Right lobe of liver (tissue), 4 donors: ENCODE measurements around the gene KRTAP19-5.

ENCODE experiments used
- POLR2A ChIP-seq: fragments of 450-650 bp; IDR thresholded peaks from one replicate; pipeline ENCODE4 v1.6.1; 2017; ENCODE audit warnings: antibody characterized with exemption, mild to moderate bottlenecking
- TF ChIP-seq, protein P1 (sequence below), 4 donors: fragments of 200-600 bp in 3 of 4; fragments of 450-650 bp in 1 of 4; IDR thresholded peaks; one replicate each; pipeline versions ENCODE4 v1.5.1 to v1.8.0; 2016 to 2022; ENCODE audit warnings: antibody characterized with exemption in 4 of 4, mild to moderate bottlenecking in 2 of 4
- donor health status: DM: no; HTN: no; CAD: no.
- donor health status: DM: no; HTN: no; CAD: no.
- donor health status: DM: no; HTN: yes; CAD: no.

DNA sequence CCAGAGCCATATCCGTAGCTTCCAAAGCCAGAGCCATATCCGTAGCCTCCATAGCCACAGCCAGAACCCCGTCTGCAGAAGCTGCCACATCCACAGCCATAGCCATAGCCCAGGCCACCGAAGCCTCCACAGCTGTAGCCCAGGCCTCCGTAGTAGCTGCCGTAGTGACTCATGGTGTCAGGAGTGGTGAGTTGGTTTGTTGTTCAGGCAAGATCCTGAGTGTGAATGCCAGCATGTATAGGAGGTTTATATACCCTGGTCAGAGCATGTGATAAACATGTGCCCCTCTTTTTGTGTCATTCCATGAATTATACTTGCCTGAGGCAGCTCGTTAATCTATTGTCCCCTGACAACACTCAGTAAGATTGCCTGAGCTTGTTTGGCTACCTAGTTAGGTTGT is 21.8 kb downstream of the KRTAP19-5 start, which contains the start of gene KRTAP19-1:
- TF ChIP-seq, protein P1, sequence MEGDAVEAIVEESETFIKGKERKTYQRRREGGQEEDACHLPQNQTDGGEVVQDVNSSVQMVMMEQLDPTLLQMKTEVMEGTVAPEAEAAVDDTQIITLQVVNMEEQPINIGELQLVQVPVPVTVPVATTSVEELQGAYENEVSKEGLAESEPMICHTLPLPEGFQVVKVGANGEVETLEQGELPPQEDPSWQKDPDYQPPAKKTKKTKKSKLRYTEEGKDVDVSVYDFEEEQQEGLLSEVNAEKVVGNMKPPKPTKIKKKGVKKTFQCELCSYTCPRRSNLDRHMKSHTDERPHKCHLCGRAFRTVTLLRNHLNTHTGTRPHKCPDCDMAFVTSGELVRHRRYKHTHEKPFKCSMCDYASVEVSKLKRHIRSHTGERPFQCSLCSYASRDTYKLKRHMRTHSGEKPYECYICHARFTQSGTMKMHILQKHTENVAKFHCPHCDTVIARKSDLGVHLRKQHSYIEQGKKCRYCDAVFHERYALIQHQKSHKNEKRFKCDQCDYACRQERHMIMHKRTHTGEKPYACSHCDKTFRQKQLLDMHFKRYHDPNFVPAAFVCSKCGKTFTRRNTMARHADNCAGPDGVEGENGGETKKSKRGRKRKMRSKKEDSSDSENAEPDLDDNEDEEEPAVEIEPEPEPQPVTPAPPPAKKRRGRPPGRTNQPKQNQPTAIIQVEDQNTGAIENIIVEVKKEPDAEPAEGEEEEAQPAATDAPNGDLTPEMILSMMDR (IDR thresholded peaks at IDR 0.05), result no peak
- TF ChIP-seq POLR2A, result no peak
